CD8-positive, alpha-beta memory T cell (primary cell): ENCODE measurements around the gene CDYL2. TPM values are rescaled to one million over a fixed set of nuclear protein-coding genes. Genes with fewer than 3 reads are reported as not detected.

Experiments used
- CTCF ChIA-PET: fragments of 350-600 bp; sonication (Branson Sonifier 250); formaldehyde crosslinking; loops from one replicate; lab custom pipeline; 2021; ENCODE audit warnings: antibody characterized with exemption; lab: Charles Lee
- POLR2A ChIA-PET: fragments of 350-600 bp; sonication (Branson Sonifier 250); formaldehyde crosslinking; loops from one replicate; lab custom pipeline; 2021; ENCODE audit warnings: antibody characterized with exemption; lab: Charles Lee
- DNase-seq, 5 donors: peaks; one replicate each; pipeline versions ENCODE4 v3.0.0 to v3.0.0-alpha.2; 2020 to 2022; ENCODE audit warnings: mixed read lengths in 1 of 5
- H3K27ac ChIP-seq: one replicate; pipeline ENCODE4 v1.7.0; 2013; ENCODE audit warnings: low read depth, mild to moderate bottlenecking, low read length, moderate library complexity
- H3K27me3 ChIP-seq: 2 replicates; pipeline ENCODE4 v1.7.0; 2013; ENCODE audit warnings: low read length, mild to moderate bottlenecking; ENCODE audit not compliant: insufficient read depth, poor library complexity, severe bottlenecking
- H3K36me3 ChIP-seq: 2 replicates; pipeline ENCODE4 v1.7.0; 2013; ENCODE audit warnings: mild to moderate bottlenecking, low read length, moderate library complexity; ENCODE audit not compliant: insufficient read depth
- H3K4me1 ChIP-seq: 2 replicates; pipeline ENCODE4 v1.7.0; 2013; ENCODE audit warnings: mild to moderate bottlenecking, low read length, moderate library complexity; ENCODE audit not compliant: insufficient read depth
- H3K4me3 ChIP-seq: 2 replicates; pipeline ENCODE4 v1.7.0; 2013; ENCODE audit warnings: mild to moderate bottlenecking, low read length
- H3K9me3 ChIP-seq: 2 replicates; pipeline ENCODE4 v1.7.0; 2013; ENCODE audit warnings: mild to moderate bottlenecking, low read length
- H3K27ac Mint-ChIP-seq, 8 donors: one replicate each; pipeline ENCODE4 v1.8.0; 2020 to 2021; ENCODE audit warnings: mixed read lengths in 8 of 8, mild to moderate bottlenecking in 6 of 8, inconsistent platforms in 3 of 8, moderate library complexity in 3 of 8
- H3K27me3 Mint-ChIP-seq, 2 donors: one replicate each; pipeline ENCODE4 v1.8.0; 2020 to 2021; ENCODE audit warnings: mixed read lengths in 2 of 2, mild to moderate bottlenecking in 1 of 2, moderate library complexity in 1 of 2
- H3K36me3 Mint-ChIP-seq, 3 donors: one replicate each; pipeline ENCODE4 v1.8.0; 2020 to 2021; ENCODE audit warnings: mixed read lengths in 3 of 3, inconsistent platforms in 1 of 3, mild to moderate bottlenecking in 1 of 3
- H3K4me1 Mint-ChIP-seq, 3 donors: one replicate each; pipeline ENCODE4 v1.8.0; 2020 to 2021; ENCODE audit warnings: mixed read lengths in 3 of 3, inconsistent platforms in 1 of 3, mild to moderate bottlenecking in 1 of 3
- H3K4me3 Mint-ChIP-seq, 7 donors: one replicate each; pipeline ENCODE4 v1.8.0; 2020 to 2021; ENCODE audit warnings: mixed read lengths in 7 of 7, mild to moderate bottlenecking in 6 of 7, moderate library complexity in 4 of 7, inconsistent platforms in 2 of 7
- H3K9me3 Mint-ChIP-seq, 5 donors: one replicate each; pipeline ENCODE4 v1.8.0; 2020 to 2022; ENCODE audit warnings: mixed read lengths in 5 of 5, mild to moderate bottlenecking in 3 of 5, moderate library complexity in 2 of 5, inconsistent platforms in 1 of 5
- polyA plus RNA-seq: library from polyadenylated mRNA; unstranded; fragments of 300-500 nt; fragmentation: Illumina TruSeq; gene quantifications from one replicate; pipeline ENCODE4 v1.2.3, GENCODE V29; 2021
- total RNA-seq, 2 experiments: library from RNA; stranded (reverse); gene quantifications; one replicate each; pipeline ENCODE4 v1.2.3, GENCODE V29; 2021

CDYL2 gene, protein sequence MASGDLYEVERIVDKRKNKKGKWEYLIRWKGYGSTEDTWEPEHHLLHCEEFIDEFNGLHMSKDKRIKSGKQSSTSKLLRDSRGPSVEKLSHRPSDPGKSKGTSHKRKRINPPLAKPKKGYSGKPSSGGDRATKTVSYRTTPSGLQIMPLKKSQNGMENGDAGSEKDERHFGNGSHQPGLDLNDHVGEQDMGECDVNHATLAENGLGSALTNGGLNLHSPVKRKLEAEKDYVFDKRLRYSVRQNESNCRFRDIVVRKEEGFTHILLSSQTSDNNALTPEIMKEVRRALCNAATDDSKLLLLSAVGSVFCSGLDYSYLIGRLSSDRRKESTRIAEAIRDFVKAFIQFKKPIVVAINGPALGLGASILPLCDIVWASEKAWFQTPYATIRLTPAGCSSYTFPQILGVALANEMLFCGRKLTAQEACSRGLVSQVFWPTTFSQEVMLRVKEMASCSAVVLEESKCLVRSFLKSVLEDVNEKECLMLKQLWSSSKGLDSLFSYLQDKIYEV
- 10 to 100 TPM; 40.6 to 42.0 TPM for total RNA-seq
- polyA plus RNA-seq, result 3.8 TPM

DNA sequence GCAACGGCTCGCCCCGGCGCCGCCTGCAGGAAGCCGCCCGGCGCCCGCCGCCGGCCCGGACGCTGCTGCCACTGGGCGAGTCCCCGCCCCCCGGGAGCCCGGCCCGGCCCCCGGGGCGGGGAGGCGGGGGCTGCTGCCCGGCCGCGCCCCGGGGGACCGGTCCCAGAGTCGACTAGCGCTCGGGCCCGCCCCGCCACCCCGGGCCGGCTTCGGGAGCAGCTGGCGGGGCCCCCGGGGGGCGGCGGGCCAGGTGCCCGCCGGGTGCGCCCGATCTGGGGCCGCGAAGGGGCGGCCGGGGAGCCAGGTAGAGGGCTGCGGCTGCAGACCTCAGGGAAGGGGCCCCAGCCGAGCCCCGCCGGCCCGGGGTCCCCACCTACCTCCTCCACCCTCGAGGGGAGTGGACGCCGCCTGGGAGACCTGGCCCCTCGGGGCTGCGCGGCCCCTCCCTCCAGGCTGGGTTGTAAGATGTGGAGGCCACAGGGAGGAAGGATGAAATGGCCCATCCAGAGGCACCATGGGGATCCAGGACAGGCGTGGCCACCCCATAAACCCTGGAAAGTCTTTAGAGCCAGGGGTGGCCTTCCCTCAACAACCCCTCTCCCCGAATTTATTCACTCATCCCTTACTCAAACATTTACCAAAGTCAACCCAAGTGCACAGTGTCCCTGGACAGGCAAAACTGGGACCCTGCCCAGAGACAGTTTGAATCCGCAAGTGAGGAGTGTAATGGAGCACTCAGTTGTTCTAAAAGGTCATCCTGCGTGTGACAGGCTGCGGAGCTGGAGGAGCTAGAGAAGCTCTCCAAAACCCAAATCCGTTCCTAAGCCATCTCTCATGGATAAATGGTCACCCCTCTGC lies at the start of gene CDYL2:
Gene CDYL2, minus strand, starts transcription at position 73 of the 858 bp plus-strand sequence. CDS start 425 bp downstream, outside the sequence.
- Mint-ChIP-seq H3K4me3 (peak within 1 kb of the TSS; percentile 91 to 97 (median 94)), H3K9me3 (peaks cover 0 to 2% (median 0%) of the 10 kb centered on the region in 5 donors), H3K4me1 (peaks cover 24 to 49% (median 39%) of the 10 kb centered on the region in 3 donors), H3K27ac (peak within 1 kb of the TSS in 6 of 8 donors; percentile 80 to 93 (median 90)), H3K36me3 (peaks cover 0 to 6% (median 1%) of the 10 kb centered on the region in 3 donors), H3K27me3 (peaks cover 0 to 2% of the 10 kb centered on the region in 2 donors)
- no peak within 1 kb of the TSS for H3K4me3 ChIP-seq
- POLR2A ChIA-PET, result no interaction called here
- H3K27me3 ChIP-seq, result no peaks in the 10 kb centered on the region
- H3K4me1 ChIP-seq, result no peaks in the 10 kb centered on the region
- no peaks in the 10 kb centered on the region for H3K9me3 ChIP-seq
- DNase-seq, result peak in 4 of 5 donors; percentile 28 to 65 (median 37)
- no peaks in the 10 kb centered on the region for H3K36me3 ChIP-seq
- CTCF ChIA-PET, result no interaction called here
- H3K27ac ChIP-seq, result no peak within 1 kb of the TSS

DNA sequence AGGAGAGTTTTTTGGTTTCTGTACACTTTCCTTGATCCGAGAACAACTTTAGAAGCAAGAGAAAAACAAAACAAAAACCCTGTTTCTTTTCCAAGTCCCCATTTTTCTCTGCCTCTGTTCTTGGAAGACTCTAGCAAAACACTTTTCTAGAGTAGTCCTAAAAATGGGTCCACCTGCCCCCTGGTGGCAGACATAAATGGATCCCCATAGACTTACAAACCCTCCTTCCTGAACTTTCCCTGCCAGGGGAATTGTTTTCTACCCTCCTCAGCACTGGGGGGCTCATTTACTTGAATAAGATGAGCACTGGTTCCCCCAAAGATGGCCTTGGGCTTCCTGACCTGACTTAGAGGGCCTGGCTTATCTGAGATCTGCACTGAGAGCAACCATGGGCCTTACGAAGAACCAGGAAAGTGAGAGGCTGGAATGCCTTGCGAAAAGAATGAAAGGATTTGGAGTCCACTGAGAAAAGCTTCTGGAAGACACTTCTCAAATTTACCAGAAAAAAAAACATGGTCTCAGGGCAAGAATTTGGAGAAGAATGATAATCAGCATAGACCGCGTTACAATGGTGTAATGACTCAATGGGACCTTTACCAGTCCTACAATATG lies 48.0 kb upstream of the CDYL2 start:
- Histone ChIP-seq H3K27ac (no peak overlapping the region), H3K4me1 (no peaks in the 10 kb centered on the region), H3K4me3 (no peak overlapping the region), H3K9me3 (no peaks in the 10 kb centered on the region), H3K27me3 (no peaks in the 10 kb centered on the region), H3K36me3 (no peaks in the 10 kb centered on the region)
- CTCF ChIA-PET, result interaction anchor here (1.4 kb wide), 1 partner anchor 326 kb away, joined by 3 read pairs; no protein-coding TSS in a partner anchor
- Mint-ChIP-seq H3K4me3 (no peak overlapping the region), H3K36me3 (no peaks in the 10 kb centered on the region), H3K9me3 (no peaks in the 10 kb centered on the region), H3K27me3 (peaks cover 5 to 23% of the 10 kb centered on the region in 2 donors), H3K27ac (no peak overlapping the region), H3K4me1 (no peaks in the 10 kb centered on the region)
- POLR2A ChIA-PET, result no interaction called here
- no peak for DNase-seq

DNA sequence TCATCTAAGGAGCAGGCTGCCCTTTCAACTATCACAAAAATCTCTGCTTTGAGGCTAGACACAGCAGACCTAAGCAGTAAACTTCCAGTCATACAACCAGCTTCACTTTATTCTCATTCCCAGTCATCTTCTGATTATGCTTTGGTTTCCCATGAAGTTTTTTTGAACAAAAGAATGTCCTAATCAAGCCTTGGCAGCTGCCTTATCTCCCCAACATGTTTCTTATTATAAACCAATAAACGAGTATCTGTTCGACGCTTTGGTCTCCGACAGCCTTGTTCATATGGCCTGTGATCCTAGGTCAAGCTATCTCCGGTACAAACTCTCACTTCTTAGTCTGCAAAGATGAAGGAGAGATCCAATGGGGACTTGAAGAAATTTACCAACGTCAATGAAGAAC lies 47.4 kb upstream of the CDYL2 start:
- no peaks in the 10 kb centered on the region for H3K9me3 ChIP-seq
- peaks cover 8 to 23% of the 10 kb centered on the region in 2 donors for H3K27me3 Mint-ChIP-seq

DNA sequence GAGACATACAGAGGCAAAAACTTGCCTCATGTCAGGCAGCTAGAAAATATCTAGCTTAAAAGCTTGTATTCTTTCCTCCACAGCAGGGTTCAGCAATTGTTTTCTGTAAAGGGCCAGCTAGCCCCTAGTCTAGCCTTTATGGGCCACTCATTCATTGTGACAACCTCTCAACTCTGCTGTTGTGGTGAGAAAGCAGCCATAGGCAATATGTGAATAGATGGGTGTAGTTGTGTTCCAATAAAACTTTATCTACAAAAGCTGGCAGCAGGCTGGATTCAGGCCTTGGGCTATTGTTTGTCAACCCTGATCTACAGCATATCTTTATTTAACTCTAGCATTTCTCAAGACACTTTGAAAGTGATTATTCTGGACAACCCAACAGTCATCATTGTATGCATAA lies 46.4 kb upstream of the CDYL2 start:
- H3K27me3 ChIP-seq, result no peaks in the 10 kb centered on the region
- H3K9me3 Mint-ChIP-seq, result peaks cover 0 to 2% (median 0%) of the 10 kb centered on the region in 5 donors
- ChIA-PET CTCF (no interaction called here), POLR2A (no interaction called here)
- no peaks in the 10 kb centered on the region for H3K9me3 ChIP-seq
- no peak overlapping the region for H3K27ac ChIP-seq
- H3K4me1 ChIP-seq, result no peaks in the 10 kb centered on the region
- H3K36me3 ChIP-seq, result no peaks in the 10 kb centered on the region
- H3K4me1 Mint-ChIP-seq, result no peaks in the 10 kb centered on the region
- H3K27ac Mint-ChIP-seq, result no peak overlapping the region
- no peak for DNase-seq
- H3K4me3 Mint-ChIP-seq, result no peak overlapping the region
- no peaks in the 10 kb centered on the region for H3K36me3 Mint-ChIP-seq
- H3K4me3 ChIP-seq, result no peak overlapping the region
- H3K27me3 Mint-ChIP-seq, result peaks cover 10 to 23% of the 10 kb centered on the region in 2 donors

More for the DNA sequence above, 47.4 kb upstream of the CDYL2 start:
- Histone ChIP-seq H3K4me3 (no peak overlapping the region), H3K4me1 (no peaks in the 10 kb centered on the region), H3K27ac (no peak overlapping the region), H3K27me3 (no peaks in the 10 kb centered on the region), H3K36me3 (no peaks in the 10 kb centered on the region)
- Mint-ChIP-seq H3K4me3 (no peak overlapping the region), H3K36me3 (no peaks in the 10 kb centered on the region), H3K9me3 (no peaks in the 10 kb centered on the region), H3K4me1 (no peaks in the 10 kb centered on the region), H3K27ac (no peak overlapping the region)
- ChIA-PET CTCF (interaction anchor here (1.4 kb wide), 1 partner anchor 325 kb away, joined by 3 read pairs; no protein-coding TSS in a partner anchor), POLR2A (no interaction called here)
- no peak for DNase-seq

DNA sequence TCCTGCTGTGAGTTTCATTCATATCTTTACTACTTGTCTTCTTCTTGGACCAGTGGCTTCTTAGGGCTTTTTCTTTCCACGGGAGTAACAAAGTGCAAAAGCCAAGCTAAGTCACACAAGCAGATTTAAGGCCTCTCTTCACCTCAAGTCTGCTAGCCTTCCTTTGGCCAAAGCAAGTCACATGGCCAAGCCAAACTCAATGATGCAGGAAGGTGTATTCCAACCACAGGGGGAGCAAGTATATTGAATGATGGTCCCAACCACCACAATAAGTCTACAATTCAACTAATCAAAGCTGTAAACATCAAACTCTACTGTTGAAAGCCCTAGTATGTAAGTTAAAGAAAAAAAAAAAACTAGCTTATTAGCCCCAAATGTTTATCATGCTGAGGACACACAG lies 44.5 kb upstream of the CDYL2 start:
- ChIA-PET CTCF (no interaction called here), POLR2A (no interaction called here)
- Mint-ChIP-seq H3K4me1 (no peaks in the 10 kb centered on the region), H3K4me3 (no peak overlapping the region), H3K36me3 (peaks cover 0 to 4% (median 0%) of the 10 kb centered on the region in 3 donors), H3K9me3 (peaks cover 3 to 12% (median 7%) of the 10 kb centered on the region in 5 donors), H3K27ac (no peak overlapping the region), H3K27me3 (peaks cover 10 to 12% of the 10 kb centered on the region in 2 donors)
- DNase-seq, result no peak
- no peak overlapping the region for H3K27ac ChIP-seq
- H3K27me3 ChIP-seq, result no peaks in the 10 kb centered on the region
- H3K4me1 ChIP-seq, result no peaks in the 10 kb centered on the region
- H3K36me3 ChIP-seq, result no peaks in the 10 kb centered on the region
- H3K9me3 ChIP-seq, result no peaks in the 10 kb centered on the region
- no peak overlapping the region for H3K4me3 ChIP-seq

DNA sequence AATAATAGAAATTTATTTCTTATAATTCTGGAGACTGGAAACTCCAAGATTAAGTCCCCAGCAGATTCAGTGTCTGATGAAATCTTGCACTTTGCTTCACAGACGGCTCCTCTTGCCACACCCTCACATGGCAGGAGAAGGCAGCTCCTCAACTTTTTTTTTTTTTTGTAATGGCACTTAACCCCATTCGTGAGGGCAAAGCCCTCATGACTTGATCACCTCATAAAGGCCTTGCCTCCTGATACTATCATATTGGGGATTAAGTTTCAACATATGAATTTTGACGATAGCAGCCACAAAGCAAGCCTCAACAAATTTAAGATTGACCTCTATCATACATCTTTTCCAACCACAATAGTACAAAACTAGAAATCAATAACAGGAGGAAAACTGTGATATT lies 42.3 kb upstream of the CDYL2 start:
- Mint-ChIP-seq H3K4me1 (no peaks in the 10 kb centered on the region), H3K4me3 (no peak overlapping the region), H3K27me3 (peaks cover 8 to 13% of the 10 kb centered on the region in 2 donors), H3K36me3 (peaks cover 0 to 4% (median 0%) of the 10 kb centered on the region in 3 donors), H3K27ac (no peak overlapping the region), H3K9me3 (peaks cover 11 to 26% (median 16%) of the 10 kb centered on the region in 5 donors)
- H3K36me3 ChIP-seq, result no peaks in the 10 kb centered on the region
- H3K27ac ChIP-seq, result no peak overlapping the region
- no peaks in the 10 kb centered on the region for H3K27me3 ChIP-seq
- H3K9me3 ChIP-seq, result no peaks in the 10 kb centered on the region
- POLR2A ChIA-PET, result no interaction called here
- no peaks in the 10 kb centered on the region for H3K4me1 ChIP-seq
- CTCF ChIA-PET, result no interaction called here
- DNase-seq, result no peak
- no peak overlapping the region for H3K4me3 ChIP-seq

DNA sequence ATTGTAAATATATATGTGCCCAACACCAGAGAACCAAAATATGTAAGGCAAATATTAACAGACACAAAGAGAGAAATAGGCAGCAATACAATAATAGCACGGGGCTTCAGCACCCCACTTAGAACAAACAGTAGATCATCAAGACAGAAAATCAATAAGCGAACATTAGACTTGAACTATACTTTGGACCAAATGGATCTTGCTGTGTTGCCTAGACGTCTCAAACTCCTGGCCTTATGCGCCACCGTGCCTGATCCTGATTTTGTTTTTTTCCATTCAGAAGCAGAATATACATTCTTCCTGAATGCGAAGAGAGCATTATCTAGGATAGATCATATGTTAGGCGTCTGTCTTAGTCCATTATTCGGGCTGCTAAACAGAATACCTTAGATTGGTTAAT lies 41.9 kb upstream of the CDYL2 start:
- DNase-seq, result no peak
- Mint-ChIP-seq H3K27me3 (peaks cover 12 to 13% of the 10 kb centered on the region in 2 donors), H3K36me3 (peaks cover 0 to 4% (median 0%) of the 10 kb centered on the region in 3 donors), H3K9me3 (peaks cover 12 to 26% (median 18%) of the 10 kb centered on the region in 5 donors), H3K4me3 (no peak overlapping the region), H3K27ac (no peak overlapping the region), H3K4me1 (no peaks in the 10 kb centered on the region)
- Histone ChIP-seq H3K27ac (no peak overlapping the region), H3K4me3 (no peak overlapping the region), H3K4me1 (no peaks in the 10 kb centered on the region), H3K36me3 (no peaks in the 10 kb centered on the region), H3K9me3 (no peaks in the 10 kb centered on the region), H3K27me3 (no peaks in the 10 kb centered on the region)
- POLR2A ChIA-PET, result no interaction called here
- CTCF ChIA-PET, result no interaction called here
